CD4-positive, alpha-beta T cell treated with Interleukin-2 at 100 ng/mL for 4 hours (primary cell): Measurements from ENCODE around the gene ITPA.

Source experiments
- DNase-seq: peaks from one replicate; pipeline ENCODE4 v3.0.0-alpha.2; 2020; ENCODE audit warnings: low spot score

The ITPA gene

GRCh38 chr20:3209257-3209945 is at the start of gene ITPA:
Gene ITPA (plus strand): TSS chr20:3209498. CDS start chr20:3209552, 54 bp downstream.
- peak; percentile 63 for DNase-seq

- DNase-seq = no peak
These were observed 48.9 kb upstream of the ITPA start for GRCh38 chr20:3160418-3160817.

GRCh38 chr20:3161316-3162079 is 47.8 kb upstream of the ITPA start:
- no peak for DNase-seq

GRCh38 chr20:3162080-3162611 is 47.2 kb upstream of the ITPA start:
- no peak for DNase-seq

GRCh38 chr20:3163099-3164042 is 45.9 kb upstream of the ITPA start:
- no peak for DNase-seq

- no peak for DNase-seq
These were observed 45.1 kb upstream of the ITPA start for GRCh38 chr20:3164043-3164762.

- DNase-seq = no peak
These were observed 44.4 kb upstream of the ITPA start for GRCh38 chr20:3164763-3165410.

GRCh38 chr20:3165473-3166337 is 43.6 kb upstream of the ITPA start:
- no peak for DNase-seq

- no peak for DNase-seq
These were observed 42.9 kb upstream of the ITPA start for GRCh38 chr20:3166338-3166912.

GRCh38 chr20:3166913-3167342 is 42.4 kb upstream of the ITPA start:
- no peak for DNase-seq

GRCh38 chr20:3167738-3168078 is 41.6 kb upstream of the ITPA start:
- DNase-seq = no peak

- DNase-seq = no peak
These were observed 41.0 kb upstream of the ITPA start for GRCh38 chr20:3168079-3168828.

GRCh38 chr20:3168829-3169590 is 40.3 kb upstream of the ITPA start:
- no peak for DNase-seq

GRCh38 chr20:3171391-3172125 is 37.7 kb upstream of the ITPA start:
- no peak for DNase-seq

GRCh38 chr20:3172126-3172932 is 37.0 kb upstream of the ITPA start:
- DNase-seq = no peak

GRCh38 chr20:3172933-3173609 is 36.2 kb upstream of the ITPA start, which contains the start of gene LZTS3:
Gene LZTS3 (minus strand): TSS chr20:3173549. CDS start chr20:3167163, 6,386 bp downstream.
- peak; percentile 86 for DNase-seq
